ENCODE measurements around the gene SMG6.

DNA sequence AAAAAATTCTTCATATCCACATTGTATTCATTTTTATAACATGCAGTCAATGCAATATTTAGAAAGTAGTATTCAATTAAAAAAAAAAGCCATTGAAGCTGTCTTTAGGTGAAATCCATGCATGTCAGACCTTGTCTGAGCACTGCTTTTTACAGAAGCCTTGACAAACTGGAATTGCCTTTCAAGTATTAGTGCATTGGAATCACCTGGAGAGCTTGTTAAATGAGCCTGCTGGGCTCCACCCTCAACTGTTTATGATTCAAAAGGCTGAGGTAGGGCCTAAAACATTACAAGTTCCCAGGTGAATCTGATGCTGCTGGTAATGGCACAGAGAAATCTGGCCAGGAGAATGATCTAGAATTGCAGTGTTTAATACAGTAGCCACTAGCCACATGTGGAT is 162.9 kb downstream of the SMG6 start:
- TF ChIP-seq, protein P1, sequence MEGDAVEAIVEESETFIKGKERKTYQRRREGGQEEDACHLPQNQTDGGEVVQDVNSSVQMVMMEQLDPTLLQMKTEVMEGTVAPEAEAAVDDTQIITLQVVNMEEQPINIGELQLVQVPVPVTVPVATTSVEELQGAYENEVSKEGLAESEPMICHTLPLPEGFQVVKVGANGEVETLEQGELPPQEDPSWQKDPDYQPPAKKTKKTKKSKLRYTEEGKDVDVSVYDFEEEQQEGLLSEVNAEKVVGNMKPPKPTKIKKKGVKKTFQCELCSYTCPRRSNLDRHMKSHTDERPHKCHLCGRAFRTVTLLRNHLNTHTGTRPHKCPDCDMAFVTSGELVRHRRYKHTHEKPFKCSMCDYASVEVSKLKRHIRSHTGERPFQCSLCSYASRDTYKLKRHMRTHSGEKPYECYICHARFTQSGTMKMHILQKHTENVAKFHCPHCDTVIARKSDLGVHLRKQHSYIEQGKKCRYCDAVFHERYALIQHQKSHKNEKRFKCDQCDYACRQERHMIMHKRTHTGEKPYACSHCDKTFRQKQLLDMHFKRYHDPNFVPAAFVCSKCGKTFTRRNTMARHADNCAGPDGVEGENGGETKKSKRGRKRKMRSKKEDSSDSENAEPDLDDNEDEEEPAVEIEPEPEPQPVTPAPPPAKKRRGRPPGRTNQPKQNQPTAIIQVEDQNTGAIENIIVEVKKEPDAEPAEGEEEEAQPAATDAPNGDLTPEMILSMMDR (IDR thresholded peaks at IDR 0.05; ENCODE audit: poor library complexity): no peak
- no peak for TF ChIP-seq EZH2phosphoT487 (IDR thresholded peaks at IDR 0.05; ENCODE audit: low read depth, severe bottlenecking, unreplicated experiment)
- no peak for TF ChIP-seq EZH2 (IDR thresholded peaks at IDR 0.05; ENCODE audit: borderline replicate concordance)

Data from hepatocyte (in vitro differentiated cells).